Left ventricle myocardium inferior (tissue), 1 donor: Measurements from ENCODE around the gene RPSA. TPM values are rescaled to one million over a fixed set of nuclear protein-coding genes. Genes with fewer than 3 reads are reported as not detected.
A peak's percentile ranks its signal among the peaks of the same experiment; 100 is the strongest.

Experiments used
- DNase-seq: peaks from one replicate; pipeline ENCODE4 v3.0.0-alpha.2; 2020
- H3K27ac ChIP-seq: fragments of 200-600 bp; replicated peaks from 2 replicates; pipeline ENCODE4 v1.8.0; 2021
- H3K27me3 ChIP-seq: fragments of 200-600 bp; 2 replicates; pipeline ENCODE4 v1.8.0; 2021; ENCODE audit warnings: low read depth
- H3K36me3 ChIP-seq: fragments of 200-600 bp; 2 replicates; pipeline ENCODE4 v1.8.0; 2021
- H3K4me1 ChIP-seq: fragments of 200-600 bp; 2 replicates; pipeline ENCODE4 v1.8.0; 2021
- H3K4me3 ChIP-seq: fragments of 200-600 bp; 2 replicates; pipeline ENCODE4 v1.8.0; 2021; ENCODE audit warnings: mild to moderate bottlenecking, moderate library complexity
- H3K9me3 ChIP-seq: fragments of 200-600 bp; replicated peaks from 2 replicates; pipeline ENCODE4 v1.8.0; 2021
- CTCF ChIP-seq: fragments of 200-600 bp; IDR thresholded peaks from 2 replicates; pipeline ENCODE4 v1.8.0; 2021; ENCODE audit warnings: antibody characterized with exemption, mild to moderate bottlenecking, borderline replicate concordance
- intact Hi-C: fragments of 100-400 bp; cut with micrococcal nuclease; formaldehyde crosslinking; loops from one replicate; pipeline ENCODE4 v1.11.0; 2022
- total RNA-seq: library from RNA; stranded (reverse); fragmentation: NEBNext Ultra II Directional; extraction: Animal tissue kit (Norgen Biotek cat#: 25700); gene quantifications from one replicate; pipeline ENCODE4 v1.2.1, GENCODE V29; 2021
- donor health status: DM: no; HTN: yes; CAD: no; lungs with severe emphysema.

The RPSA gene
- total RNA-seq, 1 donor from 2014 or later = 404 TPM

- Histone ChIP-seq H3K4me3 (peak overlapping the region; percentile 87), H3K4me1 (peaks cover 46% of the 10 kb centered on the region), H3K36me3 (peaks cover 45% of the 10 kb centered on the region), H3K9me3 (no peaks in the 10 kb centered on the region), H3K27me3 (no peaks in the 10 kb centered on the region), H3K27ac (peak overlapping the region; percentile 90)
- intact Hi-C loops = no loop called here
- no peak for TF ChIP-seq CTCF
- no peak for DNase-seq
Measured at GRCh38 chr3:39407259-39407629, 724 bp downstream of the RPSA start.

- peaks cover 52% of the 10 kb centered on the region for H3K36me3 ChIP-seq
- DNase-seq = no peak
- intact Hi-C loops = no loop called here
- H3K4me3 ChIP-seq = peak overlapping the region; percentile 87
- no peak overlapping the region for H3K27ac ChIP-seq
- H3K27me3 ChIP-seq = no peaks in the 10 kb centered on the region
- TF ChIP-seq CTCF = no peak
- H3K4me1 ChIP-seq = peaks cover 46% of the 10 kb centered on the region
- H3K9me3 ChIP-seq = no peaks in the 10 kb centered on the region
Measured at GRCh38 chr3:39407773-39408492, 1.4 kb downstream of the RPSA start.

GRCh38 chr3:39408493-39409372, 2.2 kb downstream of the RPSA start:
- H3K27me3 ChIP-seq = no peaks in the 10 kb centered on the region
- intact Hi-C loops = no loop called here
- H3K27ac ChIP-seq = no peak overlapping the region
- H3K36me3 ChIP-seq = peaks cover 60% of the 10 kb centered on the region
- no peak for TF ChIP-seq CTCF
- H3K4me3 ChIP-seq = no peak overlapping the region
- no peaks in the 10 kb centered on the region for H3K9me3 ChIP-seq
- peaks cover 49% of the 10 kb centered on the region for H3K4me1 ChIP-seq
- no peak for DNase-seq

DNA sequence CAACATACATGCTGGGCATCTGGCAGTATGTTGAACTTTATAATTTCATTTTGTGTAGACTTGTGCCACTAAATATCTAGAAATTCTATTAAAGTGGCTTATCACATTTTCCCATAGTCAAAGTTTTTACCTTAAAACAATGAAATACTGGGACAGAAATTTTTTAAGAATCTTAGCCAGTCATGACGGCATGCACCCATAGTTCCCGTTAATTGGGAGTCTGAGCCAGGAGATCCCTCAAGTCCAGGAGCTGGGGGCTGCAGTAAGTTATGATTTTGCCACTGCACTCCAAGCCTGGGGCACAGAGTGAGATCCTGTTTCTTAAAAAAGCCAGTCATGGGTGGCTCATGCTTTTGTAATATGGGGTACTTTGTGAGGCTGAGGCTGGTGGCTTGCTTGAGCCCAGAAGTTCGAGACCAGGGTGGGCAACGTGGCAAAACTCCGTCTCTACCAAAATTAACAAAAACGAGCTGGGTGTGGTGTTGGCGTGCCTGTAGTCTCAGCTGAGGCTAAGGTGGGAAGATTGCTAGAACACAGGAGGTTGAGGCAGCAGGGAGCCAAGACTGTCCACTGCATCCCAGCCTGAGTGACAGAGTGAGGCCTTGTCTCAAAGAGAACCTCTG, 3.1 kb downstream of the RPSA start:
- H3K4me1 ChIP-seq = peaks cover 58% of the 10 kb centered on the region
- intact Hi-C loops = no loop called here
- DNase-seq = no peak
- H3K27me3 ChIP-seq = no peaks in the 10 kb centered on the region
- no peak overlapping the region for H3K4me3 ChIP-seq
- H3K9me3 ChIP-seq = no peaks in the 10 kb centered on the region
- no peak overlapping the region for H3K27ac ChIP-seq
- H3K36me3 ChIP-seq = peaks cover 66% of the 10 kb centered on the region
- TF ChIP-seq CTCF = no peak

GRCh38 chr3:39410893-39411292, 4.4 kb downstream of the RPSA start:
- Histone ChIP-seq H3K36me3 (peaks cover 66% of the 10 kb centered on the region), H3K9me3 (no peaks in the 10 kb centered on the region), H3K4me1 (peaks cover 63% of the 10 kb centered on the region), H3K27ac (peak overlapping the region; percentile 14), H3K4me3 (no peak overlapping the region), H3K27me3 (no peaks in the 10 kb centered on the region)
- intact Hi-C loops = no loop called here
- no peak for DNase-seq
- no peak for TF ChIP-seq CTCF
